SK-N-SH (cell line): ENCODE measurements around the gene TMEM184C. TPM values are rescaled to one million over a fixed set of nuclear protein-coding genes. Genes with fewer than 3 reads are reported as not detected.

Experiments used
- CTCF ChIA-PET: fragments of 300-600, 350-600 bp; formaldehyde crosslinking; extraction: SDS; loops from one replicate; lab custom pipeline; 2021; lab: Yijun Ruan, JAX
- POLR2A ChIA-PET: fragments of 350-600 bp; sonication (Branson Sonifier 250); formaldehyde crosslinking; extraction: SDS; loops from one replicate; lab custom pipeline; 2020; ENCODE audit warnings: antibody characterized with exemption, inconsistent platforms; lab: Yijun Ruan, JAX
- DNase-seq: peaks from one replicate; pipeline ENCODE4 v3.0.0; 2012
- H2AFZ ChIP-seq: fragments of 200-600 bp; sonication (generic); 2 replicates; pipeline ENCODE4 v1.8.1; 2016; ENCODE audit warnings: antibody characterized with exemption, mild to moderate bottlenecking, low read depth
- H3F3A ChIP-seq: fragments of 200-600 bp; sonication (generic); replicated peaks from 2 replicates; pipeline ENCODE3; 2016; ENCODE audit warnings: antibody characterized with exemption, mild to moderate bottlenecking; ENCODE audit not compliant: insufficient read depth
- H3K27ac ChIP-seq, 2 experiments: fragments of 200-500 bp in 1 of 2; fragments of 200-600 bp in 1 of 2; sonication (Bioruptor generic) in 1 of 2; sonication (generic), shearing (Covaris generic) in 1 of 2; 2 replicates each; pipeline versions ENCODE4 v1.5.1 to v1.6.1; 2014 to 2016; ENCODE audit warnings: low read depth in 2 of 2, inconsistent platforms in 1 of 2, low read length in 1 of 2, mild to moderate bottlenecking in 1 of 2, mixed read lengths in 1 of 2
- H3K27me3 ChIP-seq: fragments of 200-600 bp; sonication (generic), shearing (Covaris generic); 2 replicates; pipeline ENCODE4 v1.6.1; 2016; ENCODE audit warnings: mixed run types; ENCODE audit not compliant: insufficient read depth
- H3K36me3 ChIP-seq, 2 experiments: fragments of 200-500 bp in 1 of 2; fragments of 200-600 bp in 1 of 2; sonication (Bioruptor generic) in 1 of 2; sonication (generic) in 1 of 2; replicated peaks in 1 of 2; 2 replicates each; pipeline versions ENCODE3 to v1.5.1; 2014 to 2016; ENCODE audit warnings: low read length in 1 of 2, mild to moderate bottlenecking in 1 of 2; ENCODE audit not compliant: insufficient read depth in 2 of 2, control insufficient read depth in 1 of 2
- H3K4me1 ChIP-seq, 2 experiments: fragments of 200-500 bp in 1 of 2; fragments of 200-600 bp in 1 of 2; sonication (Bioruptor generic) in 1 of 2; sonication (generic), shearing (Covaris generic) in 1 of 2; 2 replicates each; pipeline versions ENCODE4 v1.5.1 to v1.6.1; 2014 to 2016; ENCODE audit warnings: low read depth in 1 of 2, low read length in 1 of 2, mixed run types in 1 of 2; ENCODE audit not compliant: insufficient read depth in 2 of 2, control insufficient read depth in 1 of 2
- H3K4me2 ChIP-seq: fragments of 200-600 bp; sonication (generic), shearing (Covaris generic); 2 replicates; pipeline ENCODE4 v1.6.1; 2017; ENCODE audit warnings: mixed run types
- H3K4me3 ChIP-seq, 2 experiments: fragments of 200-500 bp in 1 of 2; fragments of 200-600 bp in 1 of 2; sonication (Bioruptor generic) in 1 of 2; sonication (generic), shearing (Covaris generic) in 1 of 2; 2 replicates each; pipeline versions ENCODE4 v1.5.1 to v1.8.1; 2014 to 2016; ENCODE audit warnings: low read depth in 2 of 2, inconsistent platforms in 1 of 2, low read length in 1 of 2, mild to moderate bottlenecking in 1 of 2, mixed read lengths in 1 of 2, moderate library complexity in 1 of 2
- H3K79me2 ChIP-seq: fragments of 200-600 bp; sonication (generic); 2 replicates; pipeline ENCODE4 v1.8.1; 2017; ENCODE audit warnings: mild to moderate bottlenecking; ENCODE audit not compliant: insufficient read depth
- H3K9ac ChIP-seq: fragments of 200-600 bp; sonication (generic); 2 replicates; pipeline ENCODE4 v1.6.1; 2017; ENCODE audit warnings: mixed run types
- H3K9me2 ChIP-seq: fragments of 200-600 bp; sonication (generic); 2 replicates; pipeline ENCODE4 v1.6.1; 2017; ENCODE audit warnings: mixed run types
- H3K9me3 ChIP-seq: fragments of 200-600 bp; sonication (generic); 2 replicates; pipeline ENCODE4 v1.6.1; 2017; ENCODE audit warnings: mixed run types, mild to moderate bottlenecking, moderate library complexity
- H4K20me1 ChIP-seq: fragments of 200-600 bp; sonication (generic); 2 replicates; pipeline ENCODE4 v1.6.1; 2017; ENCODE audit warnings: mild to moderate bottlenecking, mixed run types; ENCODE audit not compliant: insufficient read depth
- CHD2 ChIP-seq: fragments of 150-350 bp; IDR thresholded peaks from 2 replicates; pipeline ENCODE4 v1.6.1; 2018; ENCODE audit warnings: low read length; ENCODE audit not compliant: partially characterized antibody
- ELF1 ChIP-seq: IDR thresholded peaks from 2 replicates; pipeline ENCODE4 v1.4.0; 2012
- EP300 ChIP-seq, 2 experiments: IDR thresholded peaks; 2 replicates each; pipeline versions ENCODE4 v1.4.0 to v1.6.1; 2012; ENCODE audit warnings: borderline replicate concordance in 1 of 2, low read depth in 1 of 2, low read length in 1 of 2
- FOSL2 ChIP-seq: IDR thresholded peaks from 2 replicates; pipeline ENCODE4 v1.4.0; 2012; ENCODE audit warnings: low read depth, mild to moderate bottlenecking, moderate library complexity, borderline replicate concordance
- GABPA ChIP-seq: IDR thresholded peaks from 2 replicates; pipeline ENCODE4 v1.4.0; 2012; ENCODE audit warnings: low read depth, mild to moderate bottlenecking
- GATA2 ChIP-seq: sonication (generic); formaldehyde crosslinking; IDR thresholded peaks from 2 replicates; pipeline ENCODE4 v1.5.0; 2020; ENCODE audit warnings: mild to moderate bottlenecking, missing genetic modification reagents
- POLR2AphosphoS5 ChIP-seq: IDR thresholded peaks from 2 replicates; pipeline ENCODE4 v1.6.1; 2012; ENCODE audit warnings: low read depth, low read length
- RCOR1 ChIP-seq: fragments of 150-350 bp; IDR thresholded peaks from 2 replicates; pipeline ENCODE4 v1.6.1; 2017; ENCODE audit warnings: antibody characterized with exemption, low read length
- TCF12 ChIP-seq: IDR thresholded peaks from 2 replicates; pipeline ENCODE4 v1.4.0; 2012
- TEAD4 ChIP-seq: IDR thresholded peaks from 2 replicates; pipeline ENCODE4 v1.4.0; 2012; ENCODE audit warnings: mild to moderate bottlenecking, borderline replicate concordance; ENCODE audit not compliant: insufficient read depth
- USF1 ChIP-seq: IDR thresholded peaks from 2 replicates; pipeline ENCODE4 v1.4.0; 2012; ENCODE audit warnings: low read depth, borderline replicate concordance
- USF2 ChIP-seq: fragments of 150-350 bp; IDR thresholded peaks from 2 replicates; pipeline ENCODE4 v1.6.1; 2017; ENCODE audit warnings: antibody characterized with exemption, low read length, low read depth, borderline replicate concordance
- WGBS: methylation state at CpG from one replicate; pipeline ENCODE4 v1.1.6; 2017; ENCODE audit warnings: low lambda C conversion rate; 5-methylcytosine and 5-hydroxymethylcytosine counted together
- polyA plus RNA-seq, 3 experiments: library from polyadenylated mRNA; depleted of rRNA; stranded (reverse); fragments of >200 nt; gene quantifications; 2 replicates each; pipeline ENCODE4 v1.2.3, GENCODE V29; 2012

Gene TMEM184C
- polyA plus RNA-seq, 1 of the 3 experiments (the other 2 are of a cell fraction): 17.5 TPM

GRCh38 chr4:147658501-147658900 is 41.3 kb downstream of the TMEM184C start:
- TF ChIP-seq CHD2: no peak
- H3K4me2 ChIP-seq: no peak overlapping the region
- no peak overlapping the region for H2AFZ ChIP-seq
- H3K9ac ChIP-seq: no peak overlapping the region
- WGBS: 88% methylated on average over 4 of the region's 4 CpGs
- ChIA-PET CTCF (interaction anchor here (3.0 kb wide), 1 partner anchor 208 kb away, joined by 10 read pairs; no protein-coding TSS in a partner anchor), POLR2A (no interaction called here)
- H3K9me2 ChIP-seq: no peaks in the 10 kb centered on the region
- H3F3A ChIP-seq: no peaks in the 10 kb centered on the region
- no peaks in the 10 kb centered on the region for H3K4me1 ChIP-seq
- H3K4me3 ChIP-seq: no peak overlapping the region
- H3K27ac ChIP-seq: no peak overlapping the region
- no peak for DNase-seq
- H4K20me1 ChIP-seq: no peaks in the 10 kb centered on the region
- no peaks in the 10 kb centered on the region for H3K79me2 ChIP-seq
- peaks cover 8 to 41% of the 10 kb centered on the region in 2 experiments for H3K36me3 ChIP-seq
- no peaks in the 10 kb centered on the region for H3K27me3 ChIP-seq
- no peaks in the 10 kb centered on the region for H3K9me3 ChIP-seq

GRCh38 chr4:147674073-147674472 is 56.9 kb downstream of the TMEM184C start:
- no peak overlapping the region for H3K9ac ChIP-seq
- no peak for TF ChIP-seq CHD2
- no peak for TF ChIP-seq POLR2AphosphoS5
- no peak for TF ChIP-seq GATA2 (CRISPR knock-in tag)
- no peak for TF ChIP-seq ELF1
- TF ChIP-seq GABPA: no peak
- no peak for TF ChIP-seq TEAD4
- no peak for TF ChIP-seq RCOR1
- no peak for TF ChIP-seq USF2
- no peak for TF ChIP-seq EP300 (IDR thresholded peaks at IDR 0.05; ENCODE audit: borderline replicate concordance in 1 of 2, low read depth in 1 of 2, low read length in 1 of 2)
- TF ChIP-seq TCF12: no peak
- H4K20me1 ChIP-seq: no peaks in the 10 kb centered on the region
- no peak overlapping the region for H3K4me3 ChIP-seq
- CTCF ChIA-PET: interaction anchor here (0.9 kb wide), 1 partner anchor 84 kb away, joined by 3 read pairs; no protein-coding TSS in a partner anchor
- no peak overlapping the region for H3K27ac ChIP-seq
- peaks cover 7% of the 10 kb centered on the region; the same call in 1 of the 2 replicates for H3K79me2 ChIP-seq
- no peaks in the 10 kb centered on the region for H3K9me2 ChIP-seq
- POLR2A ChIA-PET: no interaction called here
- no peaks in the 10 kb centered on the region for H3K9me3 ChIP-seq
- H3K4me2 ChIP-seq: no peak overlapping the region
- peaks cover 21 to 24% of the 10 kb centered on the region in 2 experiments for H3K36me3 ChIP-seq
- DNase-seq: no peak
- no peaks in the 10 kb centered on the region for H3K27me3 ChIP-seq
- peaks cover 0 to 5% of the 10 kb centered on the region in 2 experiments; a peak in 1 of 4 replicates for H3K4me1 ChIP-seq
- peaks cover 3% of the 10 kb centered on the region for H3F3A ChIP-seq
- no peak overlapping the region for H2AFZ ChIP-seq
- 93% methylated on average over 4 of the region's 4 CpGs for WGBS

GRCh38 chr4:147674496-147674895 is 57.3 kb downstream of the TMEM184C start:
- no peak overlapping the region for H3K27ac ChIP-seq
- H3F3A ChIP-seq: peaks cover 3% of the 10 kb centered on the region
- H3K79me2 ChIP-seq: peaks cover 7% of the 10 kb centered on the region; the same call in 1 of the 2 replicates
- peaks cover 21 to 24% of the 10 kb centered on the region in 2 experiments for H3K36me3 ChIP-seq
- H3K27me3 ChIP-seq: no peaks in the 10 kb centered on the region
- TF ChIP-seq FOSL2 (0 out of 2 replicates have a peak, but pooled peaks have one; percentile 4), TCF12 (peak; percentile 49; the same call in 1 of the 2 replicates), USF1 (no peak)
- CTCF ChIA-PET: interaction anchor here (0.9 kb wide), 1 partner anchor 85 kb away, joined by 3 read pairs; no protein-coding TSS in a partner anchor
- no peak overlapping the region for H3K4me3 ChIP-seq
- no peaks in the 10 kb centered on the region for H3K9me3 ChIP-seq
- H2AFZ ChIP-seq: no peak overlapping the region
- no peak for DNase-seq
- no peaks in the 10 kb centered on the region for H4K20me1 ChIP-seq
- H3K9ac ChIP-seq: no peak overlapping the region
- POLR2A ChIA-PET: no interaction called here
- WGBS: 57% methylated on average over 1 of the region's 1 CpG
- no peak overlapping the region for H3K4me2 ChIP-seq
- peaks cover 0 to 5% of the 10 kb centered on the region in 2 experiments; a peak in 1 of 4 replicates for H3K4me1 ChIP-seq
- H3K9me2 ChIP-seq: no peaks in the 10 kb centered on the region
